ENCODE data around the gene ENTHD1. TPM values are rescaled to one million over a fixed set of nuclear protein-coding genes. Genes with fewer than 3 reads are reported as not detected.

ENTHD1 gene
- total and polyA plus RNA-seq, 10 of the 15 experiments (the other 5 are each of a cell fraction or from before 2014, with no cell fraction given): 0.09 to 0.52 (median 0.21) TPM; not detected in 1

GRCh38 chr22:39905687-39906086 lies 12.1 kb upstream of the ENTHD1 start:
- 96% methylated on average over 3 of the region's 3 CpGs for WGBS (ENCODE audit: insufficient coverage, insufficient replicate concordance, low lambda C conversion rate, missing lambda C conversion rate)
- H3K4me1 ChIP-seq (ENCODE audit: control insufficient read depth, insufficient read depth, low read length): peaks cover 25% of the 10 kb centered on the region
- in situ Hi-C loops (cut with MboI) (no loop called here), intact Hi-C loops (cut with micrococcal nuclease; ENCODE audit: unreplicated experiment) (no loop called here)
- BruUV-seq (replicated peaks): no TSS peak
- ChIA-PET CTCF (interaction anchor here (0.9 to 1.8 kb wide), 4 partner anchors 27 to 119 kb away, joined by 3 to 11 read pairs (median 4); no protein-coding TSS in a partner anchor), RAD21 (ENCODE audit: unreplicated experiment) (interaction anchor here (0.9 to 1.1 kb wide), 3 partner anchors 9 to 41 kb away, joined by 3 to 4 read pairs (median 3); no protein-coding TSS in a partner anchor), SMC1A (ENCODE audit: uncharacterized antibody, unreplicated experiment) (interaction anchor here (0.9 to 11.1 kb wide), 6 partner anchors 7 to 47 kb away, joined by 3 to 108 read pairs (median 6); partner anchors contain the start of gene GRAP2), POLR2A (interaction anchor here (0.6 to 1.9 kb wide), 5 partner anchors 10 to 138 kb away, joined by 3 to 5 read pairs (median 3); no protein-coding TSS in a partner anchor)
- no peaks in the 10 kb centered on the region; the same call in 2 of the 3 replicates for H3K9me3 ChIP-seq (replicated peaks; ENCODE audit: control insufficient read depth, insufficient read depth, low read length)
- no peaks in the 10 kb centered on the region for H4K20me1 ChIP-seq (ENCODE audit: control insufficient read depth, insufficient read depth)
- peaks cover 97% of the 10 kb centered on the region for H3K79me2 ChIP-seq (ENCODE audit: control insufficient read depth, insufficient read depth, low read length)
- H3K4me2 ChIP-seq (ENCODE audit: control insufficient read depth, insufficient read depth): peak overlapping the region; percentile 56
- TF ChIP-seq ZNF217 (IDR thresholded peaks at IDR 0.05) (no peak), RAD21 (IDR thresholded peaks at IDR 0.05; ENCODE audit: insufficient read depth, low read depth, low read length) (no peak), BHLHE40 (IDR thresholded peaks at IDR 0.05; ENCODE audit: borderline replicate concordance in 1 of 2, low read depth in 2 of 2, low read length in 1 of 2) (peak; percentile 9 to 19; a peak in 1 of 4 replicates)
- DNase-seq (ENCODE audit: low read depth, low spot score) (no peak), FAIRE-seq (no peak), ATAC-seq (peak; percentile 7; the same call in 1 of the 3 replicates)
- no peaks in the 10 kb centered on the region for H3K27me3 ChIP-seq (replicated peaks in 1 of 2; ENCODE audit: control insufficient read depth in 2 of 2, insufficient read depth in 2 of 2, low read length in 1 of 2)
- H3K36me3 ChIP-seq (ENCODE audit: control insufficient read depth in 2 of 2, insufficient read depth in 2 of 2, low read length in 1 of 2): 0 out of 4 replicates have a peak, but pooled peaks cover 0 to 2% of the 10 kb centered on the region in 2 experiments
- peak overlapping the region; percentile 66 for H3K4me3 ChIP-seq
- no peak overlapping the region; the same call in 1 of the 2 replicates for H2AFZ ChIP-seq (ENCODE audit: control insufficient read depth, low read depth, low read length)
- H3K9ac ChIP-seq (ENCODE audit: control insufficient read depth, insufficient read depth, low read length): peak overlapping the region; percentile 54
- H3K27ac ChIP-seq (ENCODE audit: control insufficient read depth, insufficient read depth): peak overlapping the region; percentile 45; the same call in 1 of the 2 replicates

- H3K4me1 ChIP-seq (ENCODE audit: control insufficient read depth, insufficient read depth, low read length): peaks cover 28% of the 10 kb centered on the region
- CTCF ChIA-PET: interaction anchor here (0.8 to 2.2 kb wide), 6 partner anchors 8 to 120 kb away, joined by 3 to 11 read pairs (median 4); no protein-coding TSS in a partner anchor
- TF ChIP-seq NR2C2 (IDR thresholded peaks at IDR 0.05; ENCODE audit: borderline replicate concordance, control insufficient read depth, insufficient read length, low read depth): no peak
- no peak for TF ChIP-seq ELK1 (IDR thresholded peaks at IDR 0.05; ENCODE audit: low read depth, low read length)
- TF ChIP-seq TCF12 (IDR thresholded peaks at IDR 0.05; ENCODE audit: low read depth, low read length): no peak
- no peak for TF ChIP-seq SMARCA5 (IDR thresholded peaks at IDR 0.05)
- TF ChIP-seq HSF1 (IDR thresholded peaks at IDR 0.05; ENCODE audit: low read depth, low read length): no peak
- no peak for TF ChIP-seq SREBF1 (IDR thresholded peaks at IDR 0.05; ENCODE audit: low read length)
- TF ChIP-seq POLR2A (IDR thresholded peaks at IDR 0.05; ENCODE audit: low read depth, low read length): no peak
- no peak for TF ChIP-seq SIX5 (IDR thresholded peaks at IDR 0.05; ENCODE audit: low read depth, low read length, severe bottlenecking)
- TF ChIP-seq DPF2 (IDR thresholded peaks at IDR 0.05): no peak
- TF ChIP-seq MTA3 (IDR thresholded peaks at IDR 0.05; ENCODE audit: borderline replicate concordance, low read length): no peak
Measured at GRCh38 chr22:39904862-39905261, 11.3 kb upstream of the ENTHD1 start.

More at GRCh38 chr22:39904862-39905261, 11.3 kb upstream of the ENTHD1 start:
- 0 out of 3 replicates have a peak, but pooled peaks have one; percentile 7 for ATAC-seq
- ChIA-PET SMC1A (ENCODE audit: uncharacterized antibody, unreplicated experiment) (interaction anchor here (0.9 to 11.1 kb wide), 9 partner anchors 21 to 120 kb away, joined by 3 to 102 read pairs (median 4); no protein-coding TSS in a partner anchor), POLR2A (interaction anchor here (0.6 to 1.9 kb wide), 2 partner anchors 17 to 421 kb away, joined by 3 to 5 read pairs; no protein-coding TSS in a partner anchor), RAD21 (ENCODE audit: unreplicated experiment) (no interaction called here)
- no peaks in the 10 kb centered on the region for H3K27me3 ChIP-seq (replicated peaks in 1 of 2; ENCODE audit: control insufficient read depth in 2 of 2, insufficient read depth in 2 of 2, low read length in 1 of 2)
- peak overlapping the region; percentile 66 for H3K4me3 ChIP-seq
- in situ Hi-C loops (cut with MboI) (no loop called here), intact Hi-C loops (cut with micrococcal nuclease; ENCODE audit: unreplicated experiment) (no loop called here)
- DNase-seq (ENCODE audit: low read depth, low spot score): no peak
- FAIRE-seq: no peak
- H3K9me3 ChIP-seq (replicated peaks; ENCODE audit: control insufficient read depth, insufficient read depth, low read length): no peaks in the 10 kb centered on the region; the same call in 2 of the 3 replicates
- H4K20me1 ChIP-seq (ENCODE audit: control insufficient read depth, insufficient read depth): no peaks in the 10 kb centered on the region
- H3K4me2 ChIP-seq (ENCODE audit: control insufficient read depth, insufficient read depth): peak overlapping the region; percentile 56
- whole genome bisulfite sequencing (ENCODE audit: insufficient coverage, insufficient replicate concordance, low lambda C conversion rate, missing lambda C conversion rate): 60% methylated on average over 4 of the region's 4 CpGs
- H3K79me2 ChIP-seq (ENCODE audit: control insufficient read depth, insufficient read depth, low read length): peaks cover 95% of the 10 kb centered on the region
- 0 out of 4 replicates have a peak, but pooled peaks cover 0 to 2% of the 10 kb centered on the region in 2 experiments for H3K36me3 ChIP-seq (ENCODE audit: control insufficient read depth in 2 of 2, insufficient read depth in 2 of 2, low read length in 1 of 2)
- H3K27ac ChIP-seq (ENCODE audit: control insufficient read depth, insufficient read depth): peak overlapping the region; percentile 45; the same call in 1 of the 2 replicates
- no peak overlapping the region for H2AFZ ChIP-seq (ENCODE audit: control insufficient read depth, low read depth, low read length)
- peak overlapping the region; percentile 54 for H3K9ac ChIP-seq (ENCODE audit: control insufficient read depth, insufficient read depth, low read length)
- no TSS peak for BruUV-seq (replicated peaks)

All from GM12878 (cell line).